ENCODE measurements around the gene ABCD4.

- TF ChIP-seq EP300 (IDR thresholded peaks at IDR 0.05) (no peak), POLR2A (IDR thresholded peaks at IDR 0.05; ENCODE audit: low read length) (no peak), CEBPB (IDR thresholded peaks at IDR 0.05) (no peak), KDM1A (IDR thresholded peaks at IDR 0.05; ENCODE audit: low read depth) (no peak), NR3C1 (IDR thresholded peaks at IDR 0.05) (no peak), NFE2L2 (conservative IDR thresholded peaks at IDR 0.05; ENCODE audit: low read length) (no peak), CTCF (IDR thresholded peaks at IDR 0.05) (no peak), RAD21 (conservative IDR thresholded peaks at IDR 0.05 in 1 of 2, IDR thresholded peaks at IDR 0.05 in 1 of 2) (no peak), BCL3 (IDR thresholded peaks at IDR 0.05) (no peak)
- TF ChIP-seq, protein P1, sequence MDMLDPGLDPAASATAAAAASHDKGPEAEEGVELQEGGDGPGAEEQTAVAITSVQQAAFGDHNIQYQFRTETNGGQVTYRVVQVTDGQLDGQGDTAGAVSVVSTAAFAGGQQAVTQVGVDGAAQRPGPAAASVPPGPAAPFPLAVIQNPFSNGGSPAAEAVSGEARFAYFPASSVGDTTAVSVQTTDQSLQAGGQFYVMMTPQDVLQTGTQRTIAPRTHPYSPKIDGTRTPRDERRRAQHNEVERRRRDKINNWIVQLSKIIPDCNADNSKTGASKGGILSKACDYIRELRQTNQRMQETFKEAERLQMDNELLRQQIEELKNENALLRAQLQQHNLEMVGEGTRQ (IDR thresholded peaks at IDR 0.05), result no peak
Measured at GRCh38 chr14:74312161-74312560, 9.4 kb upstream of the ABCD4 start.
